ENCODE measurements around the gene FAF2. TPM values are rescaled to one million over a fixed set of nuclear protein-coding genes. Genes with fewer than 3 reads are reported as not detected.

FAF2 gene
- total RNA-seq, 1 experiment from 2014 or later, result 66.9 TPM

DNA sequence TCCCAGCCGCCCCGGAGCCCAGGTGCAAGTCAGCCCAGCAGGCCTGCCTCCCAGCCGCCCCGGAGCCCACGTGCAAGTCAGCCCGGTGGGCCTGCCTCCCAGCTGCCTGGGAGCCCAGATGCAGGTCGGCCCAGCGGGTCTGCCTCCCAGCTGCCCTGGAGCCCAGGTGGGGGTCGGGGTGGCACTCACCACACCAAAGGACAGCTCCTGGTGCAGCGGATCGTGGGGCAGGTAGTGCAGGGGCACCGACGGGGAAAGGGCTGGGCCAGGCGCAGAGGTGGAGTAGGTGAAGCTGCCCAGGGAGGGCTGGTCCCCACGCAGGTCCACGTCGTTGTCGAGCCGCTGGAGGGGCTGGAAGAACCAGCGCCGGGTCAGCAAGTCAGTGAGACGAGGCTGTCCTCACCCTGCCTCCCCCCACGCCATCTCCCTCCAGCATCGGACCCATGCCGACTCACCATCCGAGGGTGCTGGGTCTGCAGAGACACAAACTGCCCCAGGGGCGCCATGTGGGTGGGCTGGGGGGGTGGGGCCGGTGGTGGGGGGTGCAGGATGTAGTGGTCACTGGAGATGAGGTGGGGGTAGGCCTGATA lies 82.3 kb downstream of the FAF2 start:
- DNase-seq (ENCODE audit: low read depth), result no peak

GRCh38 chr5:176530983-176531901 lies 83.1 kb downstream of the FAF2 start:
- peak; percentile 55 for DNase-seq (ENCODE audit: low read depth)

- DNase-seq (ENCODE audit: low read depth), result no peak
Measured at GRCh38 chr5:176531902-176532493, 83.8 kb downstream of the FAF2 start.

DNA sequence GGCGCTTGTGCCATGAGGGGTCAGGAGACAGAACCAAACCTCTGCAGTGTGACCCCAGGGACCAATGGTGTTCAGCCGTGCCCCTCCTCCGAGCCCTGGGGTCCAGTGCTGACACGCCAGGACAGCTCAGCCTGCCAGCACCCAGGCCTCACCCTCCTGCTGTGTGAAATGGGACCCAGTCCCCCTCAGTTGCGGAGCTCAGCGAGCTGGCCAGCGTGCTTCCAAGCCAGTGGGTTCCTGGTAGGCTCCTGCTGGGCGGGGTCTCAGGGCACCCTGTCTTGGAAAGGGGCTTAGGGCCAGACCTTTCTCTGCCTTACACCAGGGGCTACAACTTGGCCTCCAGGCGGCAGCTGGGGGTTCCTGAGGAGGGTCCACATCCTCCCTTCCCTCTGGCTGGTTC lies 84.6 kb downstream of the FAF2 start:
- no peak for DNase-seq (ENCODE audit: low read depth)

- no peak for DNase-seq (ENCODE audit: low read depth)
Measured at GRCh38 chr5:176533390-176533789, 85.2 kb downstream of the FAF2 start.

DNA sequence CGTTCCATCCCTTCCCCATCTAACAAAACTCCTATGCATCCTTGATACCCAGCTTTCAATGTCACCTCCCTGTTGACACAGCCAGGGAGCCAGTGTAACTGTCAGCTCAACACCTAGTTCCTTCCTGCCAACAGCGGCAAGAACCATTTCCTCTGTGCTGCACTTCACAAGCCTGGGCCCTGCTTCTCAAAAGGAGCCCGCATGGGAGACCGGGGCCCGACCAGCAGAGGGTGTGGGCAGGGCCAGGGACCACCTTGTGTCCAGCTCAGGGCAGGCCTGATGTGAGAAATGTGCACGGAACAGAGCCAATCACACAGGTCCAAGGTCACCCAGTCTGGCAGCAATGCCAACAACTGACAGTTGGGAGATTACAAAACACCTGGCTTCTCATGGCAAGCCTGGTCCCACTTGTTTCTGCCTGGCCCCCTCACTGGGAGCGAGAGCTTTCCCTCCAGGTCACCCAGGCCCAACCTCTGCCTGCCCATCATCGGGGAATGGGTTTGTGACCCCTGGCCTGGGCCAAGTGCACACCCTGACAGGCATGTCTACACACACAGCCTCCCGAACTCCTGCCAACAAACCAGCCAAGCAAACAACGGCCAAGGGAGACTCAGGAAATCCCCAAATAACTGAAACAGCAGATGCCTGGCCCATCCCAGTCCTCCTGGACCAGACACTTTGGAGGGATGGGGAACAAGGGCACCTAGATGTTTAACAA lies 85.9 kb downstream of the FAF2 start:
- DNase-seq (ENCODE audit: low read depth), result no peak

DNA sequence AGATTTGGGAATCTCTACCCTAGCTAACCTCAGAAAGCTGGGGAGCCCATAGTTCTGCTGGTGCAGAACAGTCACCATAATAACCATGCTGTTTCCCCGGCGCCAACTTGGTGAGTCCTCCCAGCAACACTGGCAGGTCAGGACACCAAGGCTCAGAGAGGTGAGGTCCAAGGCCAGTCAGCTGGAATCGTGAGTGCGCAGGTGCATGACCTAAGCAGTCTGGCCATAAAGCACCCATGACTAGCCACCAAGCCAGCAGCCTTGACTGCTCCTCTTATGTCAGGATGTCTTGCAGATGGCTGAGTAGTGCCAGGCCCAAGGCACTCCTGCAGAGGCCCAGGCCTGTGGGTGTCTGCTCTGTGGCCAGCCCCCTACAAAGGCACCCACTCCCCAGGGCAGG lies 86.5 kb downstream of the FAF2 start:
- no peak for DNase-seq (ENCODE audit: low read depth)

GRCh38 chr5:176535101-176535663 lies 87.0 kb downstream of the FAF2 start:
- DNase-seq (ENCODE audit: low read depth), result no peak

DNA sequence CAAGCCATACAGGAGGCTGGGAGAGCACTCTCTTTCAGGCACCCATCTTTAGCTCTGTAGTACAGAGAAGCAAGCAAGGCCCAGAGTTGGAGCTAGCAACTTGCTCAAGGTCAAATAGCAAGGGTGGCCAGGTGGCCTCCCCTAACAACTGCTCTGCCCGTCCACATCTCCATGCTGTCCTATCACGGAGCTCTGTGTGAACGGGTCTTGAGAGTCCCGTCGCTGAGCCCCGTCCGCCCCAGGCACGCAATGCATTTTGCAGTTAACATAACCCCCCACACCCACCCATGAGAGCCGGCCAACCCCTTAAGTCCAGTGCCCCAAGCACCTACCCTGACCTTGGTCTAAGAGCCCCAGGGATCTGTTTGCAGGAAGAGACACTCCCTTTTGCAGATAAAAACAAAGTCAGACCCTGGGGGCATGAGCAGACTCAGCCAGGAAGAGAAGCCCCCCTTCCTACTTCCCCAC lies 87.5 kb downstream of the FAF2 start:
- no peak for DNase-seq (ENCODE audit: low read depth)

DNA sequence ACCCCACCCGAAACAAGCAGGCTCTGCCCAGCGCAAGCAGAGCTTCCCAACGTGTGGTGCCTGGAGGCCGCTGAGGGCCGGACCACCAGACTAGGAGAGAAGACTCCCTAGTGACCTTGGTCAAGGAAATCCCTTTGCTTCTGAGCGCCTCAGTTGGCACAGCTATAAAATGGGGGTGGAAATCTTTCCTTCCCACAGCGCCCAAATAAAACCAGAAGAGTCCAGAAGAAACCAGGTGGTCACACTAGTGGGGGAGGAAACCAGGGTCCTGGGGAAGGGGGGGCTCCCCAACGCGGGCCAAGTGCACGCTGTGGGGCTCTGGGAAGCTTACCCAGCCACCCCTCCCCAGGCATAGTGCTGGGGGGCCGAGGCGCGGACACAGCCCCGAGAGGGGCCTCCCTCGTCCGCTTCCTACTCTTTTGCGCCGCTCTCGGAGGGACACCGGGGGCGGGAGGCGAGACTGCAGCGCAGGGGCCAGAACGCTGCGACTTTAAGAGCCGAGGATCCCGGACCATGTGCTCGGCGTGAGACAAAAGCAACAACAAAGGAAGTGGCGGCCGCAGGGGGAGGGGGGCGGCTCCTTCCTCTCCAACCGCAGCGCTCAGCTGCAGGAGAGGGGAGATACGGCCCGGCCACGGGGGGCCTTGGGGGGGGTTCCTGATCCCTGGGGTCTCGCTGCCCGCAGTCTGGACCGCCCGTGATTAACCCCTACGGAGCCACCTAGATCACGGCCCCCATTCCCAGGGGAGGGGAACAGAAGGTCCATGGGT lies 88.1 kb downstream of the FAF2 start:
- DNase-seq (ENCODE audit: low read depth), result peak; percentile 78

DNA sequence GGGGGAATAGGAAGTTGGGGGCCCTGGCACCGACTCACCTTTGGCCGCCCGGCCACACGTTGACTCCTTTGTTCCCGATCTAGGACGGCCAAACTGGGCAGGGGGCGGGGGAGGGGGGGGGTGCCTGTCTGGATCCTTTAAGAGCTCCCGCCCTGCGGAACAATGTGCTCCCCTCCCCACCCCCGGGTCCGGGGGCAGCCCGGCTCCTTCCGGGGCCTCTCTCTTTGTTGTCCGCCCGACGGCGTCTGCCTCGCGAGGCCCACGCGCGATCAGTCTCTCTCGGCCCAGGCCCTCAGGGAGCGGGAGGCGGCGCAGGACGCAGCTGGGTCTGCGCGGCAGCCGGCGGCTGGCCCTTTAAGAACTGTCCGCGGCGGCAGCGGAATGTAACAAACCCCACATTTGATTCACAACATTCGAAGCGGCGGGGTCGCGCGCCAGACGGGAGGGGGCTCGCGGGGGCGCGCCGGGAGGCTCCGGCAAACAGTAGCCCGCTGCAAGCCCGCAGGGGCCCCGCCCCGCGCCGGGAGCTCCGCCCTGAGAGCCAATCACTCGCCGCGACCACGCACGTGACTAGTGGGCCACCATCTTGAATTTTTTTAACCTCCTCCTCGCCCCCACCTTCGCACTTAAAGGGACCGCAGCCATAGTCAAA lies 88.8 kb downstream of the FAF2 start, which contains the start of gene RNF44:
Gene RNF44 (minus strand): TSS at position 501 of the 652 bp plus-strand sequence. CDS start 4,930 bp downstream, outside the sequence.
- DNase-seq (ENCODE audit: low read depth), result peak; percentile 98

DNA sequence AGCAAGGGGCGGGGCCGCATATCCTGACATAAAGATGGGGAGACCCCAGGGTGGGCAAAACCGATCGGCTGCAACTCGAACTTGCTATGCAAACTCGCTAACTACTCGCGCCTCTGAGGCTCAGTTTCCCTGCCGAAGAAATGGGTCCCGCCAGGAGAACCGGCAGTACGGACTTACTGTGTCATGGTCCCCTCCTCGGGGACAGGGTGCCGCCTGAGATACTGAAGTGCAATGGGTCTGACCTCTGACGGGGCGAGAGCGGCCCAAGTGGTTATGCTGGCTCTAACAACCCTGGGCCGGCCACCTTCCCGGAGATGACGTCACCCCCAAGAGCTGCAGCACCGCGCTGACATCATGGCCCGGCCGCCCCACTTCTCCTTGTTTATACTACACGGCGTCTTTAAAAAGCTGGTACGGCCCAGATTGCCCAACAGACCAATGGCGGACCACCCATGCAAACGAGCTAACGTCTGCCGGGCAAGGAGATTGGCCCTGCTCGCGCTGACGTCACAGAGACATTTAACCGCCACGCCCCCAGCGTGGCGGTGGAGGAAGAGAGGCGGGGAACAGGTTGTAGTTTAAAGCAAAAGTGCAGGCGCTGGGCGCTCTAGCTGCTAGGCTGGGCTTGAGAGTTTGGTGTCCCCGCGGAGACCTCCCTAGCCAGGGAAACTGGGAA lies 89.5 kb downstream of the FAF2 start:
- DNase-seq (ENCODE audit: low read depth), result peak; percentile 99

GRCh38 chr5:176538230-176538988 lies 90.2 kb downstream of the FAF2 start:
- DNase-seq (ENCODE audit: low read depth), result no peak

DNA sequence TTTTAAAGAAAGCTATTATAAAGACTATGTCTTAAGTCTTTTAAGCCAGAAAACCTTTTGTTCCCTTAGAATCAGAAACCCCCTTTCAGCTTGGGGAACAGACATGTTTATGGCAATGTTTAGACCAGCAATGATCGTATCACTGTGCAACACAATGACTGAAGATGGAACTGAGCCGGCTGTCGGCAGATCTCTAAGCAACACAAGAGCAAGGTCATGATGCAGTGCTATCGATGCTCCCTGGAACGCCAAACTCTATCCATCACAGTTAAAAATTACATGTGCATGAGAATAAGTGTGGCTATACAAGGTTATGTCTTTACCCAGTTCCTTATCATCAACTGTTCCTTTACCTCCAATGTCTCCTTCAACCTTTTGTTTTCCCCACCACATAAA lies 90.8 kb downstream of the FAF2 start:
- DNase-seq (ENCODE audit: low read depth), result no peak

- DNase-seq (ENCODE audit: low read depth), result no peak
Measured at GRCh38 chr5:176540476-176540899, 92.3 kb downstream of the FAF2 start.

DNA sequence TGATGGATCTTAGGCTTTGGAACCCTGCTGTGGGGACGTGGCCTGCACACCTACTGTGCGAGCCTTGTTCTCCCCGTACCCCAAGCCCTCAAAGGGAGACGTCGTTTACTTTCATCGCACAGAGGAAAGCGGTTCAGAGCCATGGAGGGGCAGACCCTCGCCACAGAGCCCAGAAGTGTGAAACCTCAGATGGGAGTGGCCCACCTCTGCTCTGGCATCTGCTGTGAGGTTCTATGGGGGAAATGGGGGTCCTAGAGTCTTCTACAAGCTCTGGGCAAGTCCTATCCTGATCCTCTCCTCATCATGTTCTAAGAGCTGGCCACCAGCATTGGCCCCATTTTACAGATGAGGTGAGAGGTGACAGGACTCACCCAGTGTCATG lies 92.8 kb downstream of the FAF2 start:
- DNase-seq (ENCODE audit: low read depth), result no peak

DNA sequence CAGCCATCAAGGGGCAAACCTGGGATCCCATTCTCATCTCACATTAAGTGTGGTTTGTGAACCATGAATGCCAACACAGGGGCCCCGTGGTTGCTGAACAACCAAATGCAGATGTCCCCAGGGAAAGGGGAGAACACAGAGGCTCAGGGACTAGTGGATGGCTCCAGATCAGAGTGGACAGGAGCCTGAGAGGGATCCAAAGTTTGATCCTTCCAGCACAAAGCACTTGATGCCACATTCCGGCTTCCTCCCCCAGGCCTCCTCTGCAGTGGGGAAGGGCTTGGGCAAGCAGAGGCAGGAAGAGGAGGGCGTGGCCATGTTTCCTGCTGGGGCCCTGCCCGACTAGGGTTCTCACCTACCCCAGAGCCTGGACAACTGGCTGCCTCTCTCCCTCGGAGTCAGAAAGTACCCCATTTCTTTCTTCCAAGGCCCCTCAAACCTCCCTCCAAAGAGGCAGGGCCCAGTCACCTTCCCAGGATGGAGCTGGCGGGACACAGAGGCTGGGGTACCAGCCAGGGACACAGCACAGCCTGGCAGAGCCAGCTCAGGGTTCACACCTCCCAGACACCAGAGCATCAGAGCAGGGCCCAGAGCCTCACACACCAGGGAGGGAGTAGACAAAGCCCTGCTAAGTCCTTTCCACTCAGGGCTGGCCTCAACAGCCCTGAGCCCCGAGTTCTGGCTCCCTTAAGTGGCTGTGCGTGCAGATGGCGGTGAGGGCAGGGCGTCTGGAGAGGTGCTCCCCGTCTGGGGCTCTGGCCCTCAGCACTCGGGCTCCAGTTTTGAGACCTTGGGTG lies 93.4 kb downstream of the FAF2 start:
- peak; percentile 66 for DNase-seq (ENCODE audit: low read depth)

DNA sequence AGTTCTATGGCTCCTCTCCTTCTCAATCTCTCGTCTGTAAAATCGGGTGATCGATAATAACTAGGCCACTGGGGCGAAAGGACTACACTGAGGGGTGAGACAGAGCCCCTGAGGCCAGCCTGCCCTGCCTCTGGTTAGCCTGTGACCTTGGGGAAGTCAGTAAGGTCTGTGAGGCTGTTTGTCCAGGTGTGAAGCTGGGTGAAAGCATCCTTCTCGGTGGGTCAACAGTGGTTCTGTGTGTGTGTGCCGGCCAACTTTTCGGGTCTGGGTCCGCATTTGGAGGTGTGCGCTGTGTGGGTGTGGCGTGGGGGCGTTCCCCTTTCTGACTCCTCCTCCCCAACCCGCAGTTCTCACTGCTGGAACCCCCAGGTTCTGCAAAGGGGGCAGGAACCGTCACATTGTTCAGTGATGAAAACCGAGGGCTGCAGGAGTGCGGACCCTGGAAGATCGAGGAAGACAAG lies 94.0 kb downstream of the FAF2 start:
- DNase-seq (ENCODE audit: low read depth), result no peak

Data from HT1080 (cell line).